HL-60 (cell line): Measurements from ENCODE around the gene IPCEF1.

Experiments
- CTCF ChIP-seq: IDR thresholded peaks from one replicate; pipeline ENCODE4 v1.5.1; 2011; ENCODE audit warnings: low read length, control low read depth, inconsistent platforms; ENCODE audit not compliant: insufficient read depth
- POLR2AphosphoS5 ChIP-seq: IDR thresholded peaks from 2 replicates; pipeline ENCODE4 v1.6.1; 2012; ENCODE audit warnings: low read depth

- no peak for TF ChIP-seq CTCF
- no peak for TF ChIP-seq POLR2AphosphoS5
Measured at GRCh38 chr6:154157082-154157481, 199.5 kb downstream of the IPCEF1 start.
